ENCODE results near the gene PRR19.

PRR19 gene

DNA sequence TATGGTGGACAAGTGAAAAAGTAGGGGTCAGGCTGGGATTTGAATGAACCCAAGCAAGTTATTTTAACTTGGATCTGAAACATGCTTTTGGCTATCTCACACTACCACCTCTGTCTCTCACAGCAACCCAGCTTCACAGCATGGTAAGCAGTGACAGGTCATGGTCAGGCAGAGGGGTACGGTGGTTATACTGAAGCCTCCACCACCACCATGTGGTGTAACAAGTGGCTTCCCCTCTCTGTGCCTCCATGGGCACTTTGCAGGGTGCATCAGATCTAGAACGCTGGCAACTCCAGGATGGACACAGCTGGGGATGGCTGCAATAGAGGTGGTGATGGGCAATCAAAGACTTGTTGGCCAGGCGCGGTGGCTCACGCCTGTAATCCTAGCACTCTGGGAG lies 10.4 kb downstream of the PRR19 start:
- Histone ChIP-seq H3K14ac (ENCODE audit: low read length) (no peak overlapping the region), H3K79me1 (ENCODE audit: low read depth, low read length) (no peaks in the 10 kb centered on the region), H2BK120ac (ENCODE audit: low read depth, low read length) (no peak overlapping the region), H2BK5ac (ENCODE audit: low read length) (no peak overlapping the region), H3K4me1 (ENCODE audit: control insufficient read depth in 2 of 2, insufficient read depth in 1 of 2, low read depth in 1 of 2, low read length in 2 of 2) (peaks cover 5 to 8% of the 10 kb centered on the region in 2 donors), H2BK15ac (ENCODE audit: low read length) (no peak overlapping the region), H3K27me3 (ENCODE audit: control insufficient read depth in 3 of 3, insufficient read depth in 3 of 3, low read depth in 1 of 3, low read length in 3 of 3) (peaks cover 0 to 17% (median 0%) of the 10 kb centered on the region in 3 experiments), H3K18ac (ENCODE audit: low read length) (peak overlapping the region; percentile 16), H3K4me3 (ENCODE audit: low read length in 2 of 2) (no peak overlapping the region), H3K4me2 (ENCODE audit: insufficient read depth, low read length, poor library complexity, severe bottlenecking) (no peak overlapping the region), H3K9ac (ENCODE audit: low read depth, low read length, poor library complexity) (no peak overlapping the region), H3K36me3 (replicated peaks in 1 of 2; ENCODE audit: control insufficient read depth in 2 of 2, insufficient read depth in 2 of 2, low read length in 2 of 2) (no peaks in the 10 kb centered on the region), H2AK5ac (ENCODE audit: low read depth, low read length) (peak overlapping the region; percentile 2), H4K8ac (ENCODE audit: low read depth, low read length) (no peak overlapping the region), H3K4ac (ENCODE audit: low read length) (no peak overlapping the region), H3K23ac (ENCODE audit: low read depth, low read length, poor library complexity) (peak overlapping the region; percentile 83), H4K91ac (ENCODE audit: low read depth, low read length, poor library complexity) (no peak overlapping the region), H3K9me3 (replicated peaks in 1 of 2; ENCODE audit: control insufficient read depth in 2 of 2, insufficient read depth in 1 of 2, low read depth in 1 of 2, low read length in 2 of 2) (no peaks in the 10 kb centered on the region), H3K27ac (replicated peaks; ENCODE audit: low read length) (no peak overlapping the region), H2AFZ (ENCODE audit: low read length) (peak overlapping the region; percentile 96), H2BK12ac (ENCODE audit: low read length) (no peak overlapping the region)
- DNase-seq (ENCODE audit: low spot score): no peak
- WGBS, 2 donors (ENCODE audit: extremely low coverage in 2 of 2, insufficient read length in 2 of 2, insufficient replicate concordance in 1 of 2): no CpG with 5 or more reads among the region's 5 CpGs

DNA sequence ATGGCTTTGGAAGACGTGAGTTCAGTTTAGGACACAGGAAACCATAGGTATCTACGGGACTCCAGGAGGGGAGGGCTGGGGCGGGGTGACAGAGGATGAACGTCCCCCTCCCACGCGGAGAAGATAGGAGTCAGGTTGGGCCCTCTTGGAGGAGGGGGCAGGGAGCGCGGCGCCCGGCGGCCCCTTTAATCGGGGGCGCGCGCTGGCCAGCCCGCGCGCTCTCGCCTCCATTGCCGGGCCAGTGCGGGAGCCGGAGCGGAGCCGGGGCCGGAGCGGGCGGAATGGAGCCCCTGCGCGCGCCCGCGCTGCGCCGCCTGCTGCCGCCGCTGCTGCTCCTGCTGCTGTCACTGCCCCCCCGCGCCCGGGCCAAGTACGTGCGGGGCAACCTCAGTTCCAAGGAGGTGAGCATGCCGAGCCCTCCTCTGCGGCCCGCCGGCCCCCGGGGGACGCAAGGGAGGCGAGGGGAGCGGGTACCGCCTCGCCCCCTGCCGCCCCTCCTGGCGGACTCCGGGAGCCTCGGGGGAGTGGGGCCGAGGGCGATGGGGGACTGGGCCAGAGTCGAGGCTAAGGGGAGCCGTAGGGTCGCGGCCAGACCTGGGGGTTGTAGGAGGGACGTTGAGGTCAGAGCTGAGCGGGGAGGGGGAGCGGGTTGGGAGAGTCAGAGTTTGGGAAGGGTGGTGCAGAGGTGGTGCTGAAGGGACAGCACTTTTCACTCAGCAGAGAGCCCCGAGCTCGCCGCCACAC lies 11.3 kb downstream of the PRR19 start, which contains the start of gene TMEM145:
Gene TMEM145 (plus strand): TSS at position 214 of the 744 bp plus-strand sequence. CDS start 68 bp downstream, at position 282.
- Histone ChIP-seq H3K36me3 (replicated peaks in 1 of 2; ENCODE audit: control insufficient read depth in 2 of 2, insufficient read depth in 2 of 2, low read length in 2 of 2) (no peaks in the 10 kb centered on the region), H2AK5ac (ENCODE audit: low read depth, low read length) (peak within 1 kb of the TSS; percentile 2), H4K91ac (ENCODE audit: low read depth, low read length, poor library complexity) (no peak within 1 kb of the TSS), H4K8ac (ENCODE audit: low read depth, low read length) (no peak within 1 kb of the TSS), H3K4me1 (ENCODE audit: control insufficient read depth in 2 of 2, insufficient read depth in 1 of 2, low read depth in 1 of 2, low read length in 2 of 2) (peaks cover 5 to 8% of the 10 kb centered on the region in 2 donors), H3K4ac (ENCODE audit: low read length) (no peak within 1 kb of the TSS), H2BK15ac (ENCODE audit: low read length) (no peak within 1 kb of the TSS), H2BK5ac (ENCODE audit: low read length) (no peak within 1 kb of the TSS), H3K27me3 (ENCODE audit: control insufficient read depth in 3 of 3, insufficient read depth in 3 of 3, low read depth in 1 of 3, low read length in 3 of 3) (peaks cover 0 to 17% (median 0%) of the 10 kb centered on the region in 3 experiments), H3K18ac (ENCODE audit: low read length) (peak within 1 kb of the TSS; percentile 85), H2AFZ (ENCODE audit: low read length) (peak within 1 kb of the TSS; percentile 96), H3K79me1 (ENCODE audit: low read depth, low read length) (no peaks in the 10 kb centered on the region), H3K9ac (ENCODE audit: low read depth, low read length, poor library complexity) (peak within 1 kb of the TSS; percentile 44), H3K23ac (ENCODE audit: low read depth, low read length, poor library complexity) (peak within 1 kb of the TSS; percentile 83), H3K4me2 (ENCODE audit: insufficient read depth, low read length, poor library complexity, severe bottlenecking) (peak within 1 kb of the TSS; percentile 98), H3K9me3 (replicated peaks in 1 of 2; ENCODE audit: control insufficient read depth in 2 of 2, insufficient read depth in 1 of 2, low read depth in 1 of 2, low read length in 2 of 2) (no peaks in the 10 kb centered on the region), H2BK120ac (ENCODE audit: low read depth, low read length) (no peak within 1 kb of the TSS), H2BK12ac (ENCODE audit: low read length) (no peak within 1 kb of the TSS), H3K14ac (ENCODE audit: low read length) (no peak within 1 kb of the TSS), H3K27ac (replicated peaks; ENCODE audit: low read length) (no peak within 1 kb of the TSS), H3K4me3 (ENCODE audit: low read length in 2 of 2) (peak within 1 kb of the TSS; percentile 52 to 79)
- peak; percentile 51 for DNase-seq (ENCODE audit: low spot score)
- no CpG with 5 or more reads among the region's 67 CpGs for WGBS, 2 donors (ENCODE audit: extremely low coverage in 2 of 2, insufficient read length in 2 of 2, insufficient replicate concordance in 1 of 2)

DNA sequence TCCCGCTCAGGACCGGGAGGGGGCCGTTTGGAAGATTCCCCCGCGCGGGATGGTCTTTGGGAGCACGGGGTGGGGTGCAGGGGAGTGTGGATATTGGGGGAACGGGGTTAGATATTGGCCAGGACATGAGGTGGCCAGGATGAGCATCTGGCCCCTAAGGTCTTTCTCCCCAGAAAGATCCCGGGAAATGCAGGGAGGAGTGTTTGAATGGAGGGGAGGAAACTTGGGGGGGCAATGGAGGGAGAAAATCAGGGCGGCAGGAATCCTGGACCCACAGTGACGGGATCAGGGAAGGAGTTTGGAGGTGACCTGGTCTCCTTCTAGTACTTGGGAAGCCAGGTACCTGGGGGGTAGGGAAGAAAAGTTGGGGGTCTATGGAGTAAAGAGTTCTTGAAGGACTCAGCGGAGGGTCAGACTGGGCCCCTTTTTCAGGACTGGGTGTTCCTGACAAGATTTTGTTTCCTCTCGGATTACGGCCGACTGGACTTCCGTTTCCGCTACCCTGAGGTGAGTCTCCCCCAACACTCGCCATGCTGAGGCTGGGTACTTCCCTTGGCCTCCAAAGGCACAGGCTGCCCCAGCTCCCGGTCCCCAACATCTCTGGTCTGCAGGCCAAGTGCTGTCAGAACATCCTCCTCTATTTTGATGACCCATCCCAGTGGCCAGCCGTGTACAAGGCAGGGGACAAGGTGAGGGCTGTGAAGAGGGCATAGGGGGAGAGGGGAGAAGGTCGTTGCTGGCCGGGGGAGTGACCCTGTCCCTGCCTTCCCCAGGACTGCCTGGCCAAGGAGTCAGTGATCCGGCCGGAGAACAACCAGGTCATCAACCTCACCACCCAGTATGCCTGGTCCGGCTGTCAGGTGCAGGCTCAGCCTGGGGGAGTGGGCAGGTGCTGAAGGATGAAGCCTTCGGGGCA lies 12.2 kb downstream of the PRR19 start:
- H3K27me3 ChIP-seq (ENCODE audit: control insufficient read depth in 3 of 3, insufficient read depth in 3 of 3, low read depth in 1 of 3, low read length in 3 of 3): peaks cover 0 to 17% (median 0%) of the 10 kb centered on the region in 3 experiments
- H3K14ac ChIP-seq (ENCODE audit: low read length): no peak overlapping the region
- H2AFZ ChIP-seq (ENCODE audit: low read length): peak overlapping the region; percentile 96
- H3K9ac ChIP-seq (ENCODE audit: low read depth, low read length, poor library complexity): no peak overlapping the region
- no peaks in the 10 kb centered on the region for H3K9me3 ChIP-seq (replicated peaks in 1 of 2; ENCODE audit: control insufficient read depth in 2 of 2, insufficient read depth in 1 of 2, low read depth in 1 of 2, low read length in 2 of 2)
- H3K4me3 ChIP-seq (ENCODE audit: low read length in 2 of 2): peak overlapping the region in 1 of 2 donors; percentile 52
- peak overlapping the region; percentile 73 for H3K23ac ChIP-seq (ENCODE audit: low read depth, low read length, poor library complexity)
- no peak overlapping the region for H4K91ac ChIP-seq (ENCODE audit: low read depth, low read length, poor library complexity)
- no peak overlapping the region for H2BK120ac ChIP-seq (ENCODE audit: low read depth, low read length)
- no peak overlapping the region for H2BK12ac ChIP-seq (ENCODE audit: low read length)
- H2AK5ac ChIP-seq (ENCODE audit: low read depth, low read length): no peak overlapping the region
- peaks cover 5 to 8% of the 10 kb centered on the region in 2 donors for H3K4me1 ChIP-seq (ENCODE audit: control insufficient read depth in 2 of 2, insufficient read depth in 1 of 2, low read depth in 1 of 2, low read length in 2 of 2)
- H3K4me2 ChIP-seq (ENCODE audit: insufficient read depth, low read length, poor library complexity, severe bottlenecking): peak overlapping the region; percentile 98
- H3K79me1 ChIP-seq (ENCODE audit: low read depth, low read length): no peaks in the 10 kb centered on the region
- H2BK15ac ChIP-seq (ENCODE audit: low read length): peak overlapping the region; percentile 6
- no peak overlapping the region for H2BK5ac ChIP-seq (ENCODE audit: low read length)
- WGBS, 2 donors (ENCODE audit: extremely low coverage in 2 of 2, insufficient read length in 2 of 2, insufficient replicate concordance in 1 of 2): no CpG with 5 or more reads among the region's 26 CpGs
- no peak for DNase-seq (ENCODE audit: low spot score)
- H3K4ac ChIP-seq (ENCODE audit: low read length): no peak overlapping the region
- no peak overlapping the region for H3K27ac ChIP-seq (replicated peaks; ENCODE audit: low read length)
- H3K18ac ChIP-seq (ENCODE audit: low read length): peak overlapping the region; percentile 72
- no peak overlapping the region for H4K8ac ChIP-seq (ENCODE audit: low read depth, low read length)
- no peaks in the 10 kb centered on the region for H3K36me3 ChIP-seq (replicated peaks in 1 of 2; ENCODE audit: control insufficient read depth in 2 of 2, insufficient read depth in 2 of 2, low read length in 2 of 2)

DNA sequence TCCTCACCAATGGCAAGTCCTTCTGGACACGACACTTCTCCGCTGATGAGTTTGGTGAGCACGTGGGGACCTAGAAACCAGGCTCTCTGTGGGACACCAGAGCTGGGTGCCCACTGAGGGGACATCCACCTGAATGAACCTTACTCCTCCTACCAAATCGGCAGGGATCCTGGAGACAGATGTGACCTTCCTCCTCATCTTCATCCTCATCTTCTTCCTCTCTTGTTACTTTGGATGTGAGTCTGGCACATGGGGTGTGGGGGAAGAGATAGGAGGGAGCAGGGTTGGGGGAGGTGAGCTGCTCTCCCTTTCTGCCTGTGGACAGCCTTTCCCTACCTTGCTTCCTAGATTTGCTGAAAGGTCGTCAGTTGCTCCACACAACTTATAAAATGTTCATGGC lies 13.1 kb downstream of the PRR19 start:
- no peak overlapping the region for H3K23ac ChIP-seq (ENCODE audit: low read depth, low read length, poor library complexity)
- H2BK5ac ChIP-seq (ENCODE audit: low read length): no peak overlapping the region
- no peaks in the 10 kb centered on the region for H3K36me3 ChIP-seq (replicated peaks in 1 of 2; ENCODE audit: control insufficient read depth in 2 of 2, insufficient read depth in 2 of 2, low read length in 2 of 2)
- H3K4me3 ChIP-seq (ENCODE audit: low read length in 2 of 2): no peak overlapping the region
- peaks cover 0 to 17% (median 0%) of the 10 kb centered on the region in 3 experiments for H3K27me3 ChIP-seq (ENCODE audit: control insufficient read depth in 3 of 3, insufficient read depth in 3 of 3, low read depth in 1 of 3, low read length in 3 of 3)
- H3K14ac ChIP-seq (ENCODE audit: low read length): no peak overlapping the region
- H3K4me1 ChIP-seq (ENCODE audit: control insufficient read depth in 2 of 2, insufficient read depth in 1 of 2, low read depth in 1 of 2, low read length in 2 of 2): peaks cover 5 to 8% of the 10 kb centered on the region in 2 donors
- DNase-seq (ENCODE audit: low spot score): no peak
- no peak overlapping the region for H4K8ac ChIP-seq (ENCODE audit: low read depth, low read length)
- H3K18ac ChIP-seq (ENCODE audit: low read length): peak overlapping the region; percentile 64
- no peak overlapping the region for H2BK12ac ChIP-seq (ENCODE audit: low read length)
- no peak overlapping the region for H2AK5ac ChIP-seq (ENCODE audit: low read depth, low read length)
- no peak overlapping the region for H3K9ac ChIP-seq (ENCODE audit: low read depth, low read length, poor library complexity)
- no peak overlapping the region for H2BK15ac ChIP-seq (ENCODE audit: low read length)
- no peak overlapping the region for H3K4ac ChIP-seq (ENCODE audit: low read length)
- H2BK120ac ChIP-seq (ENCODE audit: low read depth, low read length): no peak overlapping the region
- H4K91ac ChIP-seq (ENCODE audit: low read depth, low read length, poor library complexity): no peak overlapping the region
- H3K27ac ChIP-seq (replicated peaks; ENCODE audit: low read length): no peak overlapping the region
- no CpG with 5 or more reads among the region's 5 CpGs for WGBS, 2 donors (ENCODE audit: extremely low coverage in 2 of 2, insufficient read length in 2 of 2, insufficient replicate concordance in 1 of 2)
- H3K4me2 ChIP-seq (ENCODE audit: insufficient read depth, low read length, poor library complexity, severe bottlenecking): no peak overlapping the region
- H3K9me3 ChIP-seq (replicated peaks in 1 of 2; ENCODE audit: control insufficient read depth in 2 of 2, insufficient read depth in 1 of 2, low read depth in 1 of 2, low read length in 2 of 2): no peaks in the 10 kb centered on the region
- no peaks in the 10 kb centered on the region for H3K79me1 ChIP-seq (ENCODE audit: low read depth, low read length)
- no peak overlapping the region for H2AFZ ChIP-seq (ENCODE audit: low read length)
